GM19193 (cell line): ENCODE results near the gene ITM2B.

Source experiments
- POLR2A ChIP-seq: IDR thresholded peaks from 4 replicates; pipeline ENCODE4 v1.6.1; 2011; ENCODE audit not compliant: insufficient read depth, insufficient read length; ENCODE audit errors: extremely low read depth

ITM2B gene

DNA sequence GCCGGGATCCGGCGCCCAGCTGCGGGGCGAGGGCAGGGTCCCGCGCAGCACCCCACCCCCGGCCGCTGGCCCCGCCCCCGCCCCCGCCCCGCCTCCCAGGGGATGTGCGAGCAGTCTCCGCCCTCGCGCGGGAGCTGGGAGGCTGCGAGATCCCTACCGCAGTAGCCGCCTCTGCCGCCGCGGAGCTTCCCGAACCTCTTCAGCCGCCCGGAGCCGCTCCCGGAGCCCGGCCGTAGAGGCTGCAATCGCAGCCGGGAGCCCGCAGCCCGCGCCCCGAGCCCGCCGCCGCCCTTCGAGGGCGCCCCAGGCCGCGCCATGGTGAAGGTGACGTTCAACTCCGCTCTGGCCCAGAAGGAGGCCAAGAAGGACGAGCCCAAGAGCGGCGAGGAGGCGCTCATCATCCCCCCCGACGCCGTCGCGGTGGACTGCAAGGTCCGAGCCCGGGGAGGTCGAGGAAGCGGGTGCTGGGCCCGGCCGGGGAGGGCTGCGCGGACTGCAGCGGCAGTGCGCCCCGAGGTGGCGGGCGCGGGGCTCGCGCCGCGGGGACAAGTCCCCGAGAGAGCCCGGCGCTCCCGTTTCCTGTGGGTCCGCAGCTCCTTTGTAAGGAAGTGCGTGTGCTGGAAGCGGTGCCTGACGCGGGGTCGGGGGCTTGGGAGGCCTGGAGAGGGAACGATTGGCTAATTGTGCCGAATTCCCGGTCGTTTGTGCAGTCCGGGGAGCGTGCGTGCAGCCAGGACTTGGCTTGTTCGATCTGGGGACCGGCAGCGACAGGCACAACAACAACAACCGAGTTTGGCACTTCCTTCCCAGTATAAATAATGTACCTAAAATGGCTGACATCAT lies at the start of gene ITM2B:
TSS of gene ITM2B (plus strand) at position 161 of the 843 bp plus-strand sequence. CDS start at position 316, 155 bp downstream.
- peak; percentile 49 for TF ChIP-seq POLR2A

DNA sequence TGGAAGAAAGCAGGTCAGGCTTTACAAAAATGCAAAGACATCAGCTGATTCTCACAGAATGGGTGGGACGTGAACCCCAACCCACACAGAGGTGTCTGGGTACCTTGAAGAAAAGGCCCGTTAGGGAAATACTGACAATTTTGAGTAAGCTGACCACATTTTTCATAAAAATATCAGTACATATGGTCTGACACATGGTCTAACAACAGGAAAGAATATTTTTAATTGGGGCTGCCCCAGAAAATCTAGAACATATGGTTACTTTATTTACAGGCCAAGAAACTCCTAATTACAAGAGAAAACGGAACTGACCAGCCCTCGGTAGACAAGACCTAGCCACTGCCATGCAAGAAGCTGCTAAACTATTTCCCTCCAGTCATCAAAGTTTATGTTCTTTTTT lies 48.7 kb upstream of the ITM2B start:
- no peak for TF ChIP-seq POLR2A

DNA sequence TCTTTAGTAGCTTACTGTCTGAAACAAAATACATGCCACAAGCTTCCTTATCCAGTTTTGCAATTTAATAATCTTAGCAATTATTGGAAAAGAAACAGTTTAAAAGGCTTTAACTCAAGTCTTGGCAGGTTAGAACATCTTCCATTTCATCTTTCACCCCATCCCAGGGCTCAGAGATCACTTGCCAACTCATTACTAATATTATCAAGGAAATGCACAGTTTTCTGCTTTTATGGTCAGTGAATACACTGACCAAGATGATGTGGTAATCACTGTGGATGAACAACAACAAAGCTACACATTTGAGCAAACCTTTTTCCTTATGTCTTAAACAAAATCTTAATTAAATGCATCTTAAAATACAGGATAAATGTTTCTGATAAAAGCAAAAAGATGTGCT lies 48.0 kb upstream of the ITM2B start:
- no peak for TF ChIP-seq POLR2A

DNA sequence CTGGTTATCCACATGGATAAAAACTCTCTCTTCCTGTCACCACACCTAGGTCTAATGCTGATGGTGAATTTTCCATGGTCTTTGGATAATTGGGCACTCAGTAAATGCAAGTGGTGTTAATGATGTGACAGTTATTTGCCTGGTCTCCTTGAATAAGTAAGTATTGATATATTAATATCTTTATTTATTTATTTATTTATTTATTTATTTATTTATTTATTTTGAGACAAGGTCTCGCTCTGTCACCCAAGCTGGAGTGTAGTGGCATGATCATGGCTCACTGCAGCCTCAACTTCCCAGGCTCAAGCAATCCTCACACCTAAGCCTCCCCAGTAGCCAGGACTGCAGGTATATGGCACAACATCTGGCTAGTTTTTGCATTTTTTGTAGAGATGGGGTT lies 46.3 kb upstream of the ITM2B start:
- TF ChIP-seq POLR2A = no peak

DNA sequence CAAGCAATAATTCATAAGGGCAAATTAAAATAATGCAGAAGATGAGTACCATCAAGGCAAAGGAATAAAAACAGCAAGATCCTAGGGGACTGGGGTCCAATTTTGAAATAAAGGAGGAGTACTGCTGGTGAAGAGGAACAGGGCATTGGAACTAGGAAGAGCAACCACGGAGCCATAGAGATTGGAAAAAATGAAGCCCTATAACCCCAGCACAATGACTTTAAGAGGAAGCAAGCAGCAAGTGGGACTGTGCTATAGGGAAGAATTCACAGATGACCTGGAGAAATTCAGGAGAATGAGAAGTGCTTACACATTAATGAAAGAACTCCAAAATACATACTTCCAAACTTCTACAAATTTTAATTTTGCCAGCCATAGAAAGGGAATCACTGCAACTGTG lies 44.9 kb upstream of the ITM2B start:
- no peak for TF ChIP-seq POLR2A

DNA sequence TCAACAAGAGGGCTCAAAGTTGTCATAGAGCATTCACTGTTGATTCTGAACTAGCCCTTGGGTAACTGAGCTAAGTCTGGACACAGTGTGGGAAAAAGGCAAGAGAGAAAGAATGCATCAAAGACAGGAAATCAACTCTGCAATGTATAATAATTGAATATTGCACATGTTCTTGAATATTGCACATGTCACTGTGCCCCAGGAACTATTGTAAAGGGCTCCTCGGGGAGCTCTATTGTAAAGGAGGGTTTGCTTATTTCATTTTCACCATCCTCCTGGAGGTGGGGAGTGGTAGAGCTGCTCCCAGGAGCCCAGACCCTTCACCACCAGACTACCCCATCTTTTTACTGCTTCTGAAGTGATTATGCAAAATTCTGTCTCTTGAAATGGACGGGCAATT lies 44.4 kb upstream of the ITM2B start:
- TF ChIP-seq POLR2A = no peak

DNA sequence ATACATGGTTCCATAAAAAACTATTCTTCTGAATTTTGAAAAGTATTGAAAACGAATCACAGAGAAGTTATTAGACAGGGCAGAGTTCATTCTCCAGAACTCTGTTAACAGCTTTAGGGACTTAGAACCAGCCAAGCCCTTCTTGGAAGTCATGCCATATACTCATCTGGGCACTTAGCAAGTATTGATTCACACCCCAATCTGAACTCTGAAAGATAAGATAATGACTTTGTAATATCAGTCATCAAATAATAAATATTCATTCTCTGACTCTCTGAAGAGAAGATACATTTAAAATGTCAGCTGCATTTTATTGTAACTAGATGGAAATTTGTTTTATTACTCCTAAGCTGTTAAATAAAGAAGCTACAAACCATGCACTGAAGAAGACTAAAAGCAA lies 43.8 kb upstream of the ITM2B start:
- no peak for TF ChIP-seq POLR2A

DNA sequence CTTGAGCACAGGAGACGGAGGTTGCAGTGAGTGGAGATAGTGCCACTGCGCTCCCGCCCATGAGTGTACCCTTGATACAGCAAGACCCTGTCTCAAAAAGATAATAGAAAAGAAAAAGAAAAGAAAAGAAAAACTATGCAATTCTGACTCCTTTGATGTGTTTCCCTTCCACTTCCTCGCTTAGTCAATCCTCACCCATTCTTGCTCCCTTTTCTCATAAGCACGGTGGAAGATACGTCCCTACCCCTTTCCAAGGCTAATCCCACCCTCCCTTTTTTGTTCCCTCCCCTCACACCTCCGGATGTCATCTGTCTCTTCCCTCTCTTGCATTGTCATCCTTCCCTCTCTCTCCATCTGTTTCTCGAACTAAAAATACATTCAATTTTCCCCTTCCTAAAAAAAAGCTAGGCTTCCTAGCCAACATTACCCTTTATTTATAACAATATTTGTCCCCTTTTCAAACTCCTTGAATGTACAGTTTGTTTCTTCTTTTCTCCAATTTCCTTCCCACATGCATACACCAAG lies 40.5 kb upstream of the ITM2B start:
- no peak for TF ChIP-seq POLR2A

DNA sequence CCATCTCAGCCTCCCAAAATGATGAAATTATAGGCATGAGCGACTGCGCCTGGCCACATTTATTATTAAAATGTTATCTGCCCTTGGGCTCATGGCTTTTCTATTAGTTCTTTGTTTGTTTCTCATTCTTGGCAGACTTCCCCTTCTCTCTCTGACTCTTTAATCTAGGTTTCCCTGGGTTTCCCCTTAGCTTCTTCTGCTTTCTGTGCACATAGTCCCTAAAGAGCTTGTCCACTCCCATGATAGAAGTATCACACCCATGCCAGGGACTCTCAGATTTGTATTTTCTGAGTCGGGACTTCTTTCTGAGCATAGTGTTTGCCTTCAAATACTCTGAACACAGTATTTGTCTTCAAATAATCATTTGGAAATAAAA lies 38.6 kb upstream of the ITM2B start:
- no peak for TF ChIP-seq POLR2A

DNA sequence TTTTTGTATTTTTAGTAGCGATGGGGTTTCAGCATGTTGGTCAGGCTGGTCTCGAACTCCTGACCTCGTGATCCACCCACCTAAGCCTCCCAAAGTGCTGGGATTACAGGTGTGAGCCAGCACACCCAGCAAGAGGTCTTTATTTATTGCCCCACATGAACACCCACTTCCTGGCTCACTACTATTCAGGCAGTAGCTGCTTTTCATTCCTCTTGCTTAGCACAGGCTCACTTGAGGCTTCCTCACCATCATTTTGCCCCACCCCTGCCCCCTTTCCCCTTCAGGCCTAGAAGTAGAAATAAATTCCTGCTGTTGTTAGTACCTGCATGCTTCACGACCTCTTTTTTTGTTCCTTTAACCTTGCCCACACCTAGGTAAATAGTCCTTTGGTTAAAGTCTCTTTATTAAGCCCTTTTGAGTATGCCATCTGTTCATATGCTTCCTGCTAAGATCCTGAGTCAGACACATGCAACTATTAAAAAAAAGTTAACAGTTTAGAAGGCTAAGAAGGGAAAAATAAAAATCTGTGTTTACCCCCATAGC lies 33.5 kb upstream of the ITM2B start:
- no peak for TF ChIP-seq POLR2A

DNA sequence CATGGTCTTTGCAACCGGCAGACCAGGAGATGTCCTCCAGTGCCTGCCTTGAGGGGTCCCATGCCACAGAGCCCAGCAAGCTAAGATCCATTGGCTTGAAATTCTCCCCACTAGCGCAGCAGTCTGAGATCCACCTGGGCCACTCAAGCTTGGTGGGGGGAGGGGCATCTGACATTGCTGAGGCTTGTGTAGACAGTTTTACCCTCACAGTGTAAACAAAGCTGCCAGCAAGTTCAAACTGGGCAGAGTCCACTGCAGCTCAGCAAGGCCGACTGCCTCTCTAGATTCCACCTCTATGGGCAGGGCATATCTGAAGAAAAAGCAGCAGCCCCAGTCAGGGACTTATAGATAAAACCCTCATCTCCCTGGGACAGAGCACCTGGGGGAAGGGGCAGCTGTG lies 32.0 kb upstream of the ITM2B start:
- no peak for TF ChIP-seq POLR2A

DNA sequence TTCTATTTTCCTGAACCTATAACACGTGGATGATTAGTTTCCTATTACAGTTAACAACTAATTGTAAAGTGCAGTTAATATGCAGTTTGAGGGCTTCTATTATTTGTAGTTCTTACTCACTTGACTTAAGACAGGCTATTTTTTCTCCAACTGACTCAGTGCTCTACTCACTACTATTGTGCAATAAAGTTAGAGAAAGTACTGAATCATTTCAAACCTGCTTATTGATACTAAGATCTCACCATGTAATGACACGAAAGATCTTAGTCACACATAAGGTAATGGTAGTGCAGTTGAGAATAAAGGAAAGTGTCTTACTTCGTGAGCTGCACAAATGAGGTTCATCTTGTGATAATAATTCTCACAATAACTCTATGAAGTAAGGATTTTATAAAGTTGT lies 22.8 kb upstream of the ITM2B start:
- no peak for TF ChIP-seq POLR2A

DNA sequence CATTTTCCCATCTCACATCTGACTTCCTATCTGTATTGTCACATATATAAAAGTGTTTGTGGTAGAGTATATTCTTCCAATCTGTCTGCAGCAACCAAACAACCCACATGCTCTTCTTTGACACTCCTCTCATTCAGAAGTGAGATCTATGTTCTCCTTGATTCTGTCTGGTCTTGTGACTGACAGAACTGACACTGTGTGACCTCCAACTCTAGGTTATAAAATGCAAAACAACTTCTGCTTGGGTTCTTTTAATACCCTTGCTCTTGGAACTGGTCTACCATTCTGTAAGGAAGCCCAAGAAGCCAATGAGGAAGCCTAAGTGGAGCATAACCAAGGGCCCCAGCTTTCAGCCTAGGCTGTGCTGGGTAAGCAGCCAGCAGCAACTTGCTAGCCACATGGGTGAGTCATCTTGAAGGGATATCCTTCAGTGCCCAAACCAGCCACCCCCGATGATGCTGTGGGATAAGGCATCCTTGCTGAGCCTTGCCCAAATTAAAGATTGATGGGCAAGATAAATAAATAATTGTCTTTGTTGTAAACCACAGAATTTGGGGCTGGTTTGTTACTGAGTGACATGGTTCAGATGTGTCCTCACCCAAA lies 18.4 kb upstream of the ITM2B start:
- no peak for TF ChIP-seq POLR2A

DNA sequence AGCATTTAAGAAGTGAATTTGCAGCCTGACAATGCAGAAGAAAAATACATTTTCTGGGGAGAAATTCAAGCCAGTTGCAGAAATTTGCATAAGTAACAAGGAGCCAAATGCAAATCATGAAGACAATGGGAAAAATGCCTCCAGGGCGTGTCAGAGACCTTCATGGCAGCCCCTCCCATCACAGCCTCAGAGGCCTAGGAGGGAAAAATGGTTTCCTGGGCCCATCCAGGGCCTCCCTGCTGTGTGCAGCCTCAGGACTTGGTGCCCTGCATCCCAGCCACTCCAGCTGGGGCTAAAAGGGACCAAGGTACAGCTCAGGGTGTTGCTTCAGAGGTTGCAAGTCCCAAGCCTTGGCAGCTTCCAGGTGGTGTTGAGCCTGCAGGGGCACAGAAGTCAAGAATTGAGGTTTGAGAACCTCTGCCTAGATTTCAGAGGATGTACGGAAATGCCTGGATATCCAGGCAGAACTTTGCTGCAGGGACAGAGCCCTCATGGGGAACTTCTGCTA lies 16.7 kb upstream of the ITM2B start:
- no peak for TF ChIP-seq POLR2A

DNA sequence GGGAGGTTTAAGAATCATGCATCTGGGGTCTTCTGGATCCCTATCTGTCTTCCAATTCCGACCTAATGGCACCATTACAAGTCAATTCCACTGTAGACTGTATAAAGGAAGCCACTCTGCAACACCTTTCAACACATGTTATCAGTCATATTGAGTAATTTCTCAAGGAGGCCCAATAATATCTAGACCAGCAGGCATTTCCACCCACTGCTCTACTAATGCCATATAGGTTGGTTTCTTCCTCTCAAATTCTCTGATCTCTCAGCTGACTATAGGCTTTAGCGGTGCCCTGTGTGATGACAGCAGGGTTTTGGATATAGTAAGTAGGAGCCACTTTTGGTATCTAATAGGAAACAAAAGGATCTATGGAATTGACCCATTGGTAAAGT lies 12.4 kb upstream of the ITM2B start:
- TF ChIP-seq POLR2A = no peak
